DMS153 (cell line): Measurements from ENCODE around the gene SIN3B.

ENCODE experiments used
- DNase-seq: peaks from one replicate; lab custom pipeline; 2025; lab: John Stamatoyannopoulos, UW

SIN3B gene

DNA sequence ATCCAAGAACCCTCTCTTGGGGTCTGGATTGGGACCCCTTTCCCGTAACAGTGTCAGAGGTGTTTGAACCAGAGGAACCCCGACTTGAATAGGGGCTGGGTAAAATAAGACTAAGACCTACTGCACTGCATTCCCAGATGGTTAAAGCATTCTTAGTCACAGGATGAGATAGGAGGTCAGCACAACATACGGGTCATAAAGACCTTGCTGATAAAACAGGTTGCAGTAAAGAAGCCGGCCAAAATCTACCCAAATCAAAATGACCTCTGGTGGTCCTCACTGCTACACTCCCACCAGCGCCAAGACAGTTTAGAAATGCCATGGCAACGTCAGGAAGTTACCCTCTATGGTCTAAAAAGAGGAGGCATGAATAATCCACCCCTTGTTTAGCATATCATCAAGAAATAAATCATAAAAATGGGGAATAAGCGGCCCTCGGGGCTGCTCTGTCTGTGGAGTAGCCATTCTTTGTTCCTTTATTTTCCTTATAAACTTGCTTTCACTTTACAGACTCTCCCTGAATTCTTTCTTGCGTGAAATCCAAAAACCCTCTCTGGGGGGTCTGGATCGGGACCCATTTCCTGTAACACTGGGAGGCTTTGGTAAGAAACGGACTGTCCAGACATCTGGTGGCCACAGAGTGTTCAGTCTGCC lies 4.4 kb upstream of the SIN3B start:
- no peak for DNase-seq

DNA sequence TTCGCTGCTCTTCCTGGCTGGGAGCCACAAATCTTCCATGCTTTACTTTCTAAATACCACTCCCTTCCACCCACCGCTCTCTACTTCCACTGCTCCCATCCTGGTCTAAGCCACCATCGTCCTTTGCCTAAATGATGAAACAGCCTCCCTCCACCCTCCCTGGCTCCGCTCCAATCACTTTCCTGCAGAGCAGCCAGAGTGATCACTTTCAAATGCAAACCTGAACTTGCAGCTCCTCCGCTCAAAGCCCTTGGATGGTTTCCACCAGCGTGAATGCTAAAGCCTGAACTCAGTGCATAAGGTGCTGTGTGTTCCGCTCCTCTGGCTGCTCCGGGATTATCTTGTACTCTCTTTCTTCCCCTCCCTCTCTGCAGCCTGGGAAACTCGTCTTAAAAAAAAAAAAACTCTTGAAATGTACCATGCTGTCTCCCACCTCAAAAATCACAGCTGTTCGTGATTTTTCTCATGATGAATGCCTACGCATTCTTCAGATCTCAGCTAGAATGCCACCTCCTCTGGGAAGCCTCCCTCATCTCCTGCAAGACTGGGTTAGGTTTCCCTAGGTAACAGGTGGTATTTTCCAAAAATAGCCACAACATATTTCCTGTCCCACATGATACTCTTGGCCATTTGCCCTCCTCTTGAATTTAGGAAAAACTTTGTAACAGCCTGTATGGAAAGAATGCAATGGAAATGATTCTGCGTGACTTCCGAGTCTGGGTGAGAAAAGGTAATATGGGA lies 3.7 kb upstream of the SIN3B start:
- DNase-seq: no peak

DNA sequence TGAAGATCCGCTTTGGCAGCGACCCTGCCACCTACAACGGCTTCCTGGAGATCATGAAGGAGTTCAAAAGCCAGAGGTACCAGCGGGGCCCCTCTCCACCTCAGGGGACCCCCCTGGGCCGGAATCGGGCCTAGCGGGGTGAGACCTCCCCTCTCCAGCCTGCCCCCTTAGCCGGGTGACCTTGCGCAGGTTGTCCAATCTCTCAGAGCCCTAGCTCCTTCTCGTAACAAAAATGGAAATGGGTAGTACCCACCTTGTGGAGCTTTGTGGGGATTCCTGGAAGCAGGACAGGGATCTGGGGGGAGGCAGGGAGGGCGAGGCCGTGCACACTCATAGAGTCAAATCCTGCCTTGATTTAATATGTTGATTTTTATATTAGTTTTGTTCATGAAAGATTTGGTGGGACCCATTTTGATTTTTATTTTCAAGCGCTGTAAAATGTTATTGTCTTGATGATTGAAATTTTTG lies 658 bp downstream of the SIN3B start:
- no peak for DNase-seq

DNA sequence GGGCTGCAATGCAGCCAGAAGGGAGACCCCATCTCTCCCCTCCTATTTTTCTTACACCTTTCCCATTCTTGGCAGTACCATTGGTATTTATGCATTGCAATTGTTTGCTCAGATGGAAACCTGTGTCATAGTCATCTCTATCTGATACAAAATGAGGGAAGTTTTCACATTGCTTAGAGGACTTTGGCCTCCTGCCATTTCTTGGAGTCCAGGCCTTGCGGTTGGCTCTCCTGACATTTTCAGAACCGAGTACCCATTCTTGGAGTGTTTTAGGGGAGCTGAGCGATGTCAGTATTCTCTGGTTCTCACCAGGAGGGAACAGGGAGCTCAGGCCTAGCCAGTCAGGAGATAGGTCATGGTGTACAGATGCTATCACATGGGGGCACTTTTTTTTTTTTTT lies 1.5 kb downstream of the SIN3B start:
- DNase-seq: no peak

DNA sequence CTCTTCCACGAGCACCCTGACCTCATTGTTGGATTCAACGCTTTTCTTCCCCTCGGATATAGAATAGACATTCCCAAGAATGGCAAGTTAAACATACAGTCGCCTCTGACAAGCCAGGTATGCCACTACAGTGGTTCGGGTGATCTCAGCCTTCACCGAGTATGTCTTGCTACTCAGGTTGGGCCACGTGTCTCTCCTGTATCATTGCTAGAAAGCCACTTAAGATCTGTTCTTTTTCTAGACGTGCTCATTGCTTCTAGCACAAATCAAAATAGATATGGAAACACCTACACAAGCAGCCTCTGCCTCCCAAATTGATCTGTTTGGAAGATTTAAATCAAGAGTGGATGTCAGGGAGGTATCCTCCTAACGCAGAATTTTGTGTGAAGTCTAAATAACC lies 2.3 kb downstream of the SIN3B start:
- no peak for DNase-seq

DNA sequence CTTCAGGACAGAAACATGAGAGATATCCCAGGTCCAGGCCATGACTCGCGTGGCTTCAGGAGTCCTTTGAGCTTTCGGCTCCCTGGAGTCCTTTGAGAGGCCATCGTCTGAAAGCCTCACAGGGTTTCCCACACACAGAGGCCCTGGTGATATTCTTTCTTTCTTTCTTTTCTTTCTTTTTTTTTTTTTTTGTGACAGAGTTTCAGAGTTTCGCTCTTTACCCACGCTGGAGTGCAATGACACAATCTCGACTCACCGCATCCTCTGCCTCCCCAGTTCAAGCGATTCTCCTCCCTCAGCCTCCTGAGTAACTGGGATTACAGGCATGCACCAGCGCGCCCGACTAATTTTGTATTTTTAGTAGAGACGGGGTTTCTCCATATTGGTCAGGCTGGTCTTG lies 5.5 kb downstream of the SIN3B start:
- DNase-seq: no peak

DNA sequence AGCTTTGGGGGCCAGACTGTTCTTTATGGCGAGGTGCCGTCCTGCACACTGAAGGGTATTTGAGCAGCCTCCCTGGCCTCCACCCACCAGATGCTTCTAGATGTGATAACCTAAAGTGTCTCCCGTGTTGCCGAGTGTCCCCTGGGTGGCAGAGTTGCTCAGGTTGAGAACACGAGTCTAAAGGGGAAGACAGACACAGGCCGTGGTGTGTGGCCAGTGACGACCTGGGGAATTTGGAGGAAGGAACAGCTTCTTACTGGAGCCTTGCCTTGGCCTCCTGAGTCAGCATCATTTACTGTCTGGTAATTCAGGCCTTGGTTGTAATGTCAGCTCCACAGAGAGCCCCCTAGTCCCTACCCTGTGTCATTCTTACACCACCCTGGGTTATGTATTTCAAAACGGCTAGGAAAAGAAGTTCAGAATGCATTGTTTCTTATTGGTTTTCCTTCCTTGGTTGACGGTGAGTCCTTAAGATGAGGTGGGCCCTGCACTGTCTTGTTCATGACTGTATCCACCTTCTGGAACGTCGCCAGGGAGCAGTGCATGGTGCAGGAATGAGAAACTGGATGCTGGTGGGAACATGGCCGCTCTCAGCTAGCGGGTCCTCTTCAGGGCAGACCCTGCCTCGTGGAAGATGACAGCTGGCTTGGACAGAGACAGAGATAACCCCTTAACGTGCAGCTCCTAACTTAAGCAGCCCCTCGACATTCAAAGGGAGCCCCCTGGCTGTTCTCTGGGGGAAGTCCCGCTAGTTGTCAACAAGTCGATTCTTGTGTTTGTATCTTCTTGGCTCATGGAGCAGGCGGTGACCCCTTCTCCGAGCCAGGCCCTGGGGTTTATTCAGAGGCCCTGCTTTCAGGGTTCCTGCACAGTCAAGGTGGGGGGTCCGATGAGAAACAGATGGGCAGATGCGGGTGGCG lies 7.2 kb downstream of the SIN3B start:
- no peak for DNase-seq

DNA sequence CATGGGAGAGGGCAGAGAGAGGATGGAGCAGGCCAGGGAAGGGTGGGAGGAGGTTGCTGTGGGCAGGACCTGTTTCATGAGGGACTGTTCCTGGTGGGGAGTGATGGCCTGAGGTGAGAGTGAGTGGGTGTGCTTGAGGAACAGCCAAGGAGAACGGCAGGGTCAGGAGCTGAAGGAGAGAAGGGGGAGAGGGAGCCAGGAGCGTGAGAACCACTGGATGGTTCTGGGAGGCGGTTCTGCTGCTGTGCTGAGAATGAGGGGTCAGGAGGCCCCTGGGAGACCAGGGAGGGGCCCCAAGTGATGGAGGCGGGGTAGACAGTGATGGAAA lies 7.8 kb downstream of the SIN3B start:
- DNase-seq: no peak

DNA sequence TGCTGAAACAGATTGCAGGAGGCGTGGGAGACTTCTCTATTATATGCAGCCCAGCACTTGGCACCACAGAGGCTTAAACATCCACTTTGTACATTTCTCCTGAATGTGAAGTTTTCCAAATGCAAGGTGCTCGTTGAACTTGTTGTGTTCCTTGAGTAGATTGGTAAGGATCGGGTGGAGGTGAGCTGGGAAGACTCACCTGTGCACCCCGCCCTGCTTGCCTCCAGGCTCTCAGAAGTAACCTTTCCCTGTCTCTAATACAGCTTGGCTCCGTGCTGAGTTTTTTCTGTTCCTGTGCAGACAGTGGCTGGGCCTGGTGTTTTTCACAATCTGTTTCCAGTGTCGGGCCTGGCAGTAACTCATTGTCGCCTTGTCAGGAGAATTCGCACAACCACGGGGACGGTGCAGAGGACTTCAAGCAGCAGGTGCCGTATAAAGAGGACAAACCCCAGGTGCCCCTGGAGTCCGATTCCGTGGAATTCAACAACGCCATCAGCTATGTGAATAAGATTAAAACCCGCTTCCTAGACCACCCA lies 12.3 kb downstream of the SIN3B start:
- DNase-seq: no peak

DNA sequence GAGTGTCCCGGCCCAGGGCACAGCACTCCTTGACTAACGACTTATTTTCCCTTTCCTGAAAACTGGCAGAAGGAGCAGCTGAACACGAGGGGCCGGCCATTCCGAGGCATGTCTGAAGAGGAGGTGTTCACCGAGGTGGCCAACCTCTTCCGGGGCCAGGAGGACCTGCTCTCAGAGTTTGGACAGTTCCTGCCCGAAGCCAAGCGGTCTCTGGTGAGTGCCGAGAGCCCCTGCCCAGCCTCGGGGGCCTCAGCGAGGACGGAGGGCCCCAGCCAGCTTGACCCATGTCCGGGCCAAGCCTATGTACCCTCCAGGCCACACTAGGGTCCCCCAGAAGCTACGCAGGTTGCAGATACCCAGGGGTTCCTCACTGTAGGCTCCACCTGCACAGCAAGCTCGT lies 17.7 kb downstream of the SIN3B start:
- DNase-seq: no peak

DNA sequence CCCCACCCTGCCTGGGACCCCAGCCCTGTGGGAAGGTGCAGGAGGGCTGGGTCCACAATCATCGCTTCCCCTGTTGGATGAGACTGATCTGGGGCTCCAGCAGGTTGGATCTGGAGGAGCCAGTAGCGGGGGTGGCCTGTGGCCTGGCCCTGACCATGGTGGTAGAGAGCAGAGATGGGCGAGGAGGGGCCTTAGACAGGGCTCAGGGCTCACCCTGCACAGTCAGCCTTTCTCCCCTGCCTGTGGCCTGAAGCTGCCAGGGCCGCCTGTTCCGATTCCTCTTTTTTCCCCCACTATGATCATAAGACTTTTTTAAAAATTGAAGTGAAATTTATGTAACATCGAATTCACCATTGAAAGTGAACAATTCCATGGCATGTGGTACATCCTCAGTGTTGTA lies 18.2 kb downstream of the SIN3B start:
- no peak for DNase-seq

DNA sequence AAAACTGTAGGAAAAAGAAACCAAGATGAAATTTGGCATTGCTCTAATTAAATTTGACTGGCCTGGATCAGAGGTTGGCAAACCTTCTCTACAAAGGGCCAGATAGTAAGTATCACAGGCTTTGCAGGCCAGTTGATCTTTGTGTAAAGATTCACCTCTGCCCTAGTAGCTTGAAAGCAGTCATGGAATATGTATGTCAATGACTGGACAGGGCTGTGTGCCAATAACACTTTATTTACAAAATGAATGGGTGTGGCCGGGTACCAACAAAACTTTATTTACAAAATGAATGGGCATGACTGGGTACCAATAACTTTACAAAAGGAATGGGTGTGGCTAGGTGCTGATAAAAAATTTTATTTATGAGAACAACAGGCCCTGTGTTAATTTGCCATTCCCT lies 20.0 kb downstream of the SIN3B start:
- DNase-seq: no peak

DNA sequence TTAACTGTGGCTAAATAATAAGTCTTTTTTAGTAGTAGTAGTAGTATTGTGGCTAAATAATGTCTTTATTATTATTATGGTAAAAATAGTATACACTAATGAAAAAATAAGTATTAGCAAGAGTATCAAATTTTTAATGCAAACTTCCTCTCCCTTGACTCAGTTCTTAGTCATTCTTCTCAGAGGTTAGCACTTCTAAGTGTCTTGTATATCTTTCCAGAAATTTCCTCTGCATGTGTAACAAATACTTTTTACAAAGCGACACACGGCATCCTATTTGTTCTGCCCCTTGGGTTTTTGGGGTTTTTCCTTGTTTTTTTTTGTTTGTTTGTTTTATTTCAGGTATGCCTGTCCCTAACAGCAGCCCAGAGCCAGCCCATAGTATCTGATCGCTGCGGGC lies 20.9 kb downstream of the SIN3B start:
- no peak for DNase-seq

DNA sequence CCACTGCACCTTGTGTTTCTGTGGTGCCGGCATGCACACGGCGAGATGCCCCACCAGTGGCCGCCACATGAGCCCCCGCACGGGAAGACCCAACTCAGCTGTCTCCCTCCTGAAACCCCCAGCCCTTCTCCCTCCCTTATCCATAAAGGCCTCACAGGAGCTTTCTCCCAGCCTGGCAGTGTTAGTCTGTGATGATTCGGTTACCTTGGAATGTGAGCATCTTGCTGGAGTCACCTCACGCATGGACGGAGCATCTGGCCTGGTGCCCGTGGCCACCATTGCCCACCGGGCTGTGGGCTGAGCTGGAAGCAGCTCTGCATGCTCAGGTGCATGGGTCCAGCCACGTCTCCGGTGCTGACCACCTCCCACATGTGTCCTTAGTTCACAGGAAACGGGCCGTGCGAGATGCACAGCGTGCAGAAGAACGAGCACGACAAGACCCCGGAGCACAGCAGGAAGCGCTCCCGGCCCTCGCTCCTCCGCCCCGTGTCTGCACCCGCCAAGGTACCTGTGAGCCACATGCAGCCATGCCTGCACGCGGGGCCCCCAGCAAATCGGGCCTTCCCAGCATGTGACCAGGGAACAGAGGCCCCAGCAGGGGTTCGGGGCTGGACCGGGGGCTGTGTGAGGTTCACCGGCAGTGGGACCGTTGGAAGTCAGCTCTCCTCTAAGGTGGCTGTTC lies 22.0 kb downstream of the SIN3B start:
- no peak for DNase-seq

DNA sequence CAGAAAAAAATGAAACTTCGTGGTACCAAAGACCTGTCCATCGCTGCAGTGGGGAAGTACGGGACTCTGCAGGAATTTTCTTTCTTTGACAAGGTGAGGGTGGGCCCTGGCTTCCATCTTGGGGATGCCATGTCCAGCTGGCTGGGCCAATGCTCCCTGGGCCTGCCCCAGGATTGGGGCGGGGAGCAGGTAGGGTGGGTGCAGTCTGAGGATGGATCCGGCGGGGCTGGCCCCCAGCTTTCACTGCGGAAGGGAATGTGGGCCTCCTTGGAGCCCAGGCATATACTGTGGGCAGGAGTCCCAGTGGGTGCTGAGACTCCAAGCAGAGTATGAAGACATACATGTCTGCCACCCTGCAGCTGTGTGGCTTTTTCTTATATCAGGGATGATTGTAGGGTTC lies 23.9 kb downstream of the SIN3B start:
- no peak for DNase-seq

DNA sequence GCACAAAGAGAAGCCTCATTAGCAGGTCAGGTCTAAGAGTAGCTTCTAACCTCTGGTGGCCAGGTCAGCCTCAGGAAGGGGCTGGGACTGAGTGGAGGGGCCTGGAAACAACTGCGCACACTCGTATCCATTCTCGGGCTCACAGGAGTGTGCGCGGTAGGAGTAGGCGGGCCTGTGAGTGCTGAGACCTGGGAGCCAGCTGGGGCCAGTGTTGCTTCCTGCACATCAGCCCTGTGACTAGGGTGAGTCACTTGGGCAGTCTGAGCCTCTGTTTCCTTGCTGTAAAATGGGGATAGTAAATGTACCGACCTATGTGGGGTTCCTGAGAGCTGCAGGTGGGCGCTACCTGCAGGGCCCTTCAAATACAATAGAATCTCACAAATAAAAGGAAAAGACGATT lies 26.9 kb downstream of the SIN3B start:
- no peak for DNase-seq

DNA sequence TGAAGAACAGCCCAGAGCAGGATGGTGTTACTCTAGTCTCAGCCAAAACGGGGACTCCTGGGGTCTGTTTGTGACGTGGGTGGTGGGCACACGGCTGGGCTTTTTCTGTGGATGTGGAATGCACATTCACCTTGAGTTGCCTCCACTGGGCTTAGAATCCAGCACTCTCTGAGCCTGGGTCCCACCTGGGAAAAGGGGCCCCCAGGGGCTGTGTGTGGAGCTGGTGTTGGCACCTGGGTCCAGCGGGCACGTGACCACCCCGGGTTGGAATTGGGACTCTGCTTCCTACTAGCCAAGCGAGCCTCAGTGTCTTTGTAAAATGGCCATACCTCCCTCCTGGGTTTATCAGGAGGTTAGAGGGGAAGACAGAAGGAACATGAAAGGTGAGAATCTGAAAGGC lies 30.4 kb downstream of the SIN3B start:
- DNase-seq: no peak

DNA sequence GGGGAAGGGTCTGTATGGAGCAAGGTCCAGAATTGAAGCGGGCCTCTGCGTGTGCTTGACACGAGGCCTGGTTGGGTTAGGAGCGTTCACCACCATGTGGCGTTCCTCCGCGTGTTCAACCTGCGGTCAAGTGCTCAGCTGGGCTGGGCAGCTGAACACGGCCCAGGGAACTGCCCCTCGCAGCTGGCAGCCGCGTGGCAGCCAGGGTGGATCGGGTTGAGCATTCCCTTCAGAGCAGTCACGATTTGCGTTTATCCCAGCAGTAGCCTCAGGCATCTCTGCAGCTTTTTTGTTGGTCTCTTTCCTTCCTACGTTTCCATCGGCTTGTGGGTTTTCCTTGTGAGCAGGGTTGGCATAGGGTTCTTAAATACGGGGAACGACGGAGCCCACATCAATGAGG lies 30.9 kb downstream of the SIN3B start:
- DNase-seq: no peak

DNA sequence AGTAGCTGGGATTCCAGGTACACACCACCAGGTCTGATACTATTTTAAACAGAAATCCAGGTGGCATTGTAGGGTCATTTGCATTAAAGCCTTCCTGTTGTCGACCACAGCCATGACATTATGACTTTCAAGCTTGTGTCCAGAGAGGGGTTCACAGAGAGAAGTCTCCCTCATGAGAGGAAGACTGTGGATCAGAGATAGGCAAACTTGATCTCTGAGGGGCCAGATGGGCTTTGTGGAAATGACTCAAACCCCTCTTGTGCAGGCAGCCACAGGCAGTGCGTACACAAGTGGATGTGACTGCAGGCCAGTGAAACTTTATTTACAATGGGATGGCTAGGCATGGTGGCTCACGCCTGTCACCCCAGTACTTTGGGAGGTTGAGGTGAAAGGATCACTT lies 31.8 kb downstream of the SIN3B start:
- no peak for DNase-seq

DNA sequence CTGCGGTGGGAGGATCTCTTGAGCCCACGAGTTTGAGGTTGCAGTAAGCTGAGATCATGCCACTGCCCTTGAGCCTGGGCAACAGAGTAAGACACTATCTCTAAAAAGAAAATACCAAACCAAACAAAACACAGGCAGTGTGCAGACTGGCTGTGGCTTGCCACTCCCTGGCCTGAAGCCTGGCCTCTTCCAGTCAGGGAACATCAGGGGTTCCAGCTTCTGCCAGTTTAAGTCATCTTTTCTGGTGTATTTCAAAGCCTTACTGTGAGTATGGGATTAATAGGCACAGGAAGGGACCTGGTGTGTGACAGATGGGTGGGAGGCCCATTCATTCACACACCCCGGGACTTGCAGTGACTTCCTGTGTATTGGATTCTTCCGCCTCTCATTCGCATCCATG lies 32.6 kb downstream of the SIN3B start:
- DNase-seq: no peak

DNA sequence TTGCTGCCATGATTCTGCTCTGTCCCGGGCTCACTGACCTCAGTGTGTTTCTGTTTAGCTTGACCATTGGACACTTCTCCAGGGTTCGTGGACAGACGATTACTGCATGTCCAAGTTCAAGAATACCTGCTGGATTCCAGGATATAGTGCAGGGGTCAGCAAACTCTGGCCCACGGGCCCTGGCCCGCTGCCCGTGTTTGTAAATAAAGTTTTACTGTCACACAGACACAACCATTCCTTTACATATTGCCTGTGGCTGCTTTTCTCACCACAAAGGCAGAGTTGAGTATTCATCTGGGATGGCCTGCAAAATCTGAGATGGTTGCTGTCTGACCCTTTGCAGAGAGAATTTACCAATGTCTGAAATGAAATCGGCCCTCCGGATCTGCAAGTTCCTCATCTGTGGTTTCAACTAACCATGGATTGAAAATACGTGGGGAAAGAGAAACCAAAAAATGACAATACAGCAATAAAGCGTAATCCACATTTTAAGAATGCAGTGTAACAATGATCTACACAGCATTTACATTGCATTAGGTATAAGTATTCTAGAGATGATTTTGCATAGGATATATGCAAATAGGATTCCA lies 33.7 kb downstream of the SIN3B start:
- DNase-seq: no peak

DNA sequence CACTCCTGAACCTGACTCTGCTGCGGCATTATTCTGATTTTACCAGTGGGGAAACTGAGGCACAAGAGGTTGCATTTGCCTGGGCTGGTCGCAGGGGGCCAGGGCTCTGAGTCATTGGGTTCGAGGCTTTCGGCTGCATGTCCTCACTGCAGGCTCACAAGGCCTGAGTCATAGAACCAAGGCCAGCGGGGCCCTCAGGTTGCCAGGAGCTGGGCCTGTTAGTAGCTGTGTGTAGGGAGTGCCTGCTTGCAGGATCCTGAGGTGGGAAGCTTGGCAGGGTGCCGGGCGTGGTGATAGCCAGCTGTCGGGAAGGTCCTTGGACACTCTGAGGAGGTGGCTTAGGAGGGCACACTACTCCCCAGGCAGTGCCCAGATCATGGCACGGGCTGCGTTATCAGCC lies 38.0 kb downstream of the SIN3B start:
- no peak for DNase-seq
